ENCODE results near the gene ZNF564.
"Not testable (repeated sequence)": the region's sequence is repeated elsewhere in the genome, so short reads cannot be mapped to it uniquely, and the experiment has no call there.

The ZNF564 gene

DNA sequence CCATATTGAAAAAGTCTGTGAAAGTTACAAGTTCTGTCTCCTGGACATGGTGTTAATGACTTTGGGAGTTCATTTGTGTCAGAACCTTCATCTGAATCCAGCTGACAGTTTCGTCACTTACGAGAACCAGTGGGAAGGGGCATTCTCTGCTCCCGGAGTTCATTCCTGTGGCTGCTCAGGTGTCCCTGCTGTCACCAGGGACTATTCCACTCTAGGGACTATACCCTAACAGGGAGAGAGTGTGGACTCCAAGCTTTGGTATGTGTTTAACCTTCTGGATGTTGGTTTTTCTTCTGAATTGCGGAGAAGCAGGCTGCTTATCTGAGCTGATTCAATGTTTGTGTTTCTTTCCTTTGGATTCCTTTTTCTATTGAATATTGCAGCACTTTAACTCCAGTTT is 54.2 kb downstream of the ZNF564 start:
- Histone ChIP-seq H3K9me3 (no peaks in the 10 kb centered on the region), H3K27ac (no peak overlapping the region), H3K4me3 (ENCODE audit: low read depth in 1 of 2, low read length in 1 of 2) (no peak overlapping the region), H3K4me1 (ENCODE audit: control insufficient read depth in 1 of 2, insufficient read depth in 1 of 2, low read depth in 1 of 2, low read length in 1 of 2) (peaks cover 12 to 13% of the 10 kb centered on the region in 2 experiments), H3K27me3 (peaks cover 21% of the 10 kb centered on the region), H3K36me3 (no peaks in the 10 kb centered on the region)
- TF ChIP-seq, protein P1, sequence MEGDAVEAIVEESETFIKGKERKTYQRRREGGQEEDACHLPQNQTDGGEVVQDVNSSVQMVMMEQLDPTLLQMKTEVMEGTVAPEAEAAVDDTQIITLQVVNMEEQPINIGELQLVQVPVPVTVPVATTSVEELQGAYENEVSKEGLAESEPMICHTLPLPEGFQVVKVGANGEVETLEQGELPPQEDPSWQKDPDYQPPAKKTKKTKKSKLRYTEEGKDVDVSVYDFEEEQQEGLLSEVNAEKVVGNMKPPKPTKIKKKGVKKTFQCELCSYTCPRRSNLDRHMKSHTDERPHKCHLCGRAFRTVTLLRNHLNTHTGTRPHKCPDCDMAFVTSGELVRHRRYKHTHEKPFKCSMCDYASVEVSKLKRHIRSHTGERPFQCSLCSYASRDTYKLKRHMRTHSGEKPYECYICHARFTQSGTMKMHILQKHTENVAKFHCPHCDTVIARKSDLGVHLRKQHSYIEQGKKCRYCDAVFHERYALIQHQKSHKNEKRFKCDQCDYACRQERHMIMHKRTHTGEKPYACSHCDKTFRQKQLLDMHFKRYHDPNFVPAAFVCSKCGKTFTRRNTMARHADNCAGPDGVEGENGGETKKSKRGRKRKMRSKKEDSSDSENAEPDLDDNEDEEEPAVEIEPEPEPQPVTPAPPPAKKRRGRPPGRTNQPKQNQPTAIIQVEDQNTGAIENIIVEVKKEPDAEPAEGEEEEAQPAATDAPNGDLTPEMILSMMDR (IDR thresholded peaks at IDR 0.05): no peak

DNA sequence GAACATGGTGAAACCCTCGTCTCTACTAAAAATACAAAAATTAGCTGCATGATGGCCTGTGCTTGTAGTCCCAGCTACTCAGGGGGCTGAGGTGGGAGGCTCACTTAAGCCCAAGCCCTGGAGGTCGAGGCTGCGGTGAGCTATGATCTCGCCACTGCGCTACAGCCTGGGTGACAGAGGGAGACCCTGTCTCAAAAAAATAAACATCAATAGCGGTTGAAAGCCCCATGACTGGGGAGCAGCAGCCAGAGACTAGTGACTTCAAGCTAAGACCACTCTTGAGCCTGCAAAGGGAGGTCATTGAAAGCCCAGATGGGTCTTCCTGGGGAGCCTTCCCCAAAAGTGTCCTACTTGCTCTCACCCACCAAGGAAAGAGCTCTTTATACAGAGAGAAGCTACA is 54.8 kb downstream of the ZNF564 start:
- H3K27ac ChIP-seq: no peak overlapping the region
- peaks cover 12 to 13% of the 10 kb centered on the region in 2 experiments for H3K4me1 ChIP-seq (ENCODE audit: control insufficient read depth in 1 of 2, insufficient read depth in 1 of 2, low read depth in 1 of 2, low read length in 1 of 2)
- TF ChIP-seq, protein P1 (IDR thresholded peaks at IDR 0.05): no peak
- no peaks in the 10 kb centered on the region for H3K9me3 ChIP-seq
- no peaks in the 10 kb centered on the region for H3K36me3 ChIP-seq
- H3K27me3 ChIP-seq: peaks cover 21% of the 10 kb centered on the region
- no peak overlapping the region for H3K4me3 ChIP-seq (ENCODE audit: low read depth in 1 of 2, low read length in 1 of 2)

GRCh38 chr19:12495002-12495802 is 56.1 kb downstream of the ZNF564 start:
- Histone ChIP-seq H3K9me3 (no peaks in the 10 kb centered on the region), H3K36me3 (no peaks in the 10 kb centered on the region), H3K4me1 (ENCODE audit: control insufficient read depth in 1 of 2, insufficient read depth in 1 of 2, low read depth in 1 of 2, low read length in 1 of 2) (peaks cover 12 to 13% of the 10 kb centered on the region in 2 experiments), H3K4me3 (ENCODE audit: low read depth in 1 of 2, low read length in 1 of 2) (peak overlapping the region; percentile 56 to 62), H3K27ac (no peak overlapping the region), H3K27me3 (peaks cover 21% of the 10 kb centered on the region)
- TF ChIP-seq, protein P1 (IDR thresholded peaks at IDR 0.05): no peak

GRCh38 chr19:12494260-12494860 is 56.9 kb downstream of the ZNF564 start:
- Histone ChIP-seq H3K27me3 (peaks cover 21% of the 10 kb centered on the region), H3K4me1 (ENCODE audit: control insufficient read depth in 1 of 2, insufficient read depth in 1 of 2, low read depth in 1 of 2, low read length in 1 of 2) (peaks cover 12 to 13% of the 10 kb centered on the region in 2 experiments), H3K36me3 (no peaks in the 10 kb centered on the region), H3K4me3 (ENCODE audit: low read depth in 1 of 2, low read length in 1 of 2) (no peak overlapping the region), H3K9me3 (no peaks in the 10 kb centered on the region), H3K27ac (no peak overlapping the region)
- TF ChIP-seq, protein P1 (IDR thresholded peaks at IDR 0.05): no peak

DNA sequence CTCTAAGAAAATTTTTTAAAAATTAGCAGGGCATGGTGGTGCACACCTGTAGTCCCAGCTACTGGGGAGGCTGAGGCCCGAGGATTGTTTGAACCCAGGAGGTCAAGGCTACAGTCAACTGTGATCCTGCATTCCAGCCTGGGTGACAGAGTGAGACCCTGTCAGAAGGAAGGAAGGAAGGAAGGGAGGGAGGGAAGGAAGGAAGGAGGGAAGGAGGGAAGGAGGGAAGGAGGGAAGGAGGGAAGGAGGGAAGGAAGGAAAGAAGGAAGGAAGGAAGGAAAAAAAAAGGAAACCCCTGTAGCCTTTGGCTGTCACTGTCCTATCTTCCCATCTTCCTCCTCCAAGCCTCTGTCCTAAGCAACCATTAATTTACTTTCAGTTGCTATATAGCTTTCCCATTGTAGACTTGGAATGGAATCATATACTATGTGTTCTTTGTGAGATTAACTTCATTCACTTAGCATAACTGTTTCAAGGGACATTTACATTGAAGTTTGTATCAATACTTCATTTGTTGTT is 65.0 kb downstream of the ZNF564 start:
- H3K36me3 ChIP-seq: not testable (repeated sequence)
- H3K4me1 ChIP-seq (ENCODE audit: control insufficient read depth in 1 of 2, insufficient read depth in 1 of 2, low read depth in 1 of 2, low read length in 1 of 2): peaks cover 8 to 15% of the 10 kb centered on the region in 2 experiments

GRCh38 chr19:12485571-12485970 is 65.7 kb downstream of the ZNF564 start:
- H3K4me3 ChIP-seq (ENCODE audit: low read depth in 1 of 2, low read length in 1 of 2): peak overlapping the region; percentile 62 to 72
- peaks cover 8 to 15% of the 10 kb centered on the region in 2 experiments for H3K4me1 ChIP-seq (ENCODE audit: control insufficient read depth in 1 of 2, insufficient read depth in 1 of 2, low read depth in 1 of 2, low read length in 1 of 2)

More for the DNA sequence above, 65.0 kb downstream of the ZNF564 start:
- not testable (repeated sequence) for H3K4me3 ChIP-seq (ENCODE audit: low read depth in 1 of 2, low read length in 1 of 2); H3K27ac ChIP-seq; H3K9me3 ChIP-seq; H3K27me3 ChIP-seq

More at GRCh38 chr19:12485571-12485970, 65.7 kb downstream of the ZNF564 start:
- Histone ChIP-seq H3K9me3 (no peaks in the 10 kb centered on the region), H3K27me3 (peaks cover 10% of the 10 kb centered on the region), H3K36me3 (no peaks in the 10 kb centered on the region), H3K27ac (no peak overlapping the region)
- TF ChIP-seq, protein P1 (IDR thresholded peaks at IDR 0.05): no peak

Data from neutrophil (primary cell).